GM19452 (cell line): ENCODE data around the gene TAS1R2.
A peak's percentile ranks its signal among the peaks of the same experiment; 100 is the strongest.
"Not testable (repeated sequence)": the region's sequence is repeated elsewhere in the genome, so short reads cannot be mapped to it uniquely, and the experiment has no call there.

Experiments used
- ATAC-seq: cut with Tn5 transposase; IDR thresholded peaks from one replicate; pipeline ENCODE4 v1.9.1; 2021; ENCODE audit not compliant: unreplicated experiment

TAS1R2 gene

DNA sequence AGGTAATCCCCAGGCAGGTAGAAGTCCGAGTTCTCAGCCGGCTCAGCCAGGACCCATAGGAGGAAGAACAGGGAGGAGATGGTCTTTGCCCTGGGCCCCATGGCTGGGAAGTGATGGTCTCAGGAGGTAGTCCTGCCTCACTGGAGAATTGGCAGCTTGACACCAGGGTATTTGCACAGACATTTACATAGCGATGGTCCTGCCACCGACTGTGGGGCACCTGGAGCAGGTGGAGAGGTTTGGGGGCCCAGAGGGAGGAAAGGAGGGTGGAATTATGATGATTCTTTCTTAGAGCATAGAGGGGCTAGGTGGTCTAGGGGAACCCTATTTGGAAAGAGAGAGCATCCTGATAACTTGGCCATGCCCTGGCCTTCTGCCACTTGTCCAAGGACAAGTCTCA is at the start of gene TAS1R2:
TSS of gene TAS1R2 (minus strand) at position 101 of the 400 bp plus-strand sequence. CDS start at position 101, 0 bp downstream.
- ATAC-seq = no peak

DNA sequence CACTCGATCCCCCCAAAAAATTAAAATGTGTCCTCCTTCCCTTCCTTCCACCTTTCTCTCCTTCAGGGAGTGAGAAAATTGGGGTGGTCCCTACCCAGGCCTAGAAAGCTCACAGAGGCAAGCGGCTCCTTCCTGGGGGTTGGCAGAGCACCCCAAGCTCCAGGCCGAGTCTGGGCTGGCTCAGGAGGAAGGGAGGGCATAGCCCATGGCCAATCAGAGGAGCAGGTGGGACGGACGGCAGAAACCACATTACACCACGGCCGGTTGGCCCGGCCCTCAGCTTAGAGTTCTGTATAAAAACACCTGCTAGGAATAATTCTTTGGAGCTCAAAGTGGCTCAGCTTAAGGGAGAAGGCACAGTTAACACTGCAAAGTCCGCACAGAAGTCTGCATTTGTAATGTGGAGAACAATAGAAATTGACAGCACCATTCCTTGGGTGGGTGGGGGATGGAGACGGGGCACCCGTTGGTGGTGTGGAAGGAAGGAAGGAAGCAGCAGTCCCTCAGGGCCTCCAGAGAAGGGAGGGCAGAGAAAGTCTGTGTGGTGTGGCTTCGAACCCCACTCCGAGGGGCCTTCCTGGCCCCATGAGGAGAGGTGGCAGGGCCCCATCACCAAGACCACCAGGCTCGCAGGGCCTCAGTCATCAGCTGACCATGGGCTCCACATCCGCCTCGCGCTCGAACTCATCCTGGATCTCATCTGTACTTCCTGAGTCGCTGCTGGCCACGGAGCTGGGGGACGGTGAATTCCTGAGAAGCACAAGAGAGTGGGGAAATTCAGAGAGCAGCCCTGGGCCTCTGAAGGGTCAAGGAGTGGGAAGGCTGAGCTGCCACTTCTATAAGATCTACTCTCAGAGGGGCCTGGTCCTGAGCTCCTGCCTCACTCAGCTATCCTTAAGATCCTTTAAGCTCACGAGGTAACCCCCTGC is 48.7 kb upstream of the TAS1R2 start:
- ATAC-seq = no peak

DNA sequence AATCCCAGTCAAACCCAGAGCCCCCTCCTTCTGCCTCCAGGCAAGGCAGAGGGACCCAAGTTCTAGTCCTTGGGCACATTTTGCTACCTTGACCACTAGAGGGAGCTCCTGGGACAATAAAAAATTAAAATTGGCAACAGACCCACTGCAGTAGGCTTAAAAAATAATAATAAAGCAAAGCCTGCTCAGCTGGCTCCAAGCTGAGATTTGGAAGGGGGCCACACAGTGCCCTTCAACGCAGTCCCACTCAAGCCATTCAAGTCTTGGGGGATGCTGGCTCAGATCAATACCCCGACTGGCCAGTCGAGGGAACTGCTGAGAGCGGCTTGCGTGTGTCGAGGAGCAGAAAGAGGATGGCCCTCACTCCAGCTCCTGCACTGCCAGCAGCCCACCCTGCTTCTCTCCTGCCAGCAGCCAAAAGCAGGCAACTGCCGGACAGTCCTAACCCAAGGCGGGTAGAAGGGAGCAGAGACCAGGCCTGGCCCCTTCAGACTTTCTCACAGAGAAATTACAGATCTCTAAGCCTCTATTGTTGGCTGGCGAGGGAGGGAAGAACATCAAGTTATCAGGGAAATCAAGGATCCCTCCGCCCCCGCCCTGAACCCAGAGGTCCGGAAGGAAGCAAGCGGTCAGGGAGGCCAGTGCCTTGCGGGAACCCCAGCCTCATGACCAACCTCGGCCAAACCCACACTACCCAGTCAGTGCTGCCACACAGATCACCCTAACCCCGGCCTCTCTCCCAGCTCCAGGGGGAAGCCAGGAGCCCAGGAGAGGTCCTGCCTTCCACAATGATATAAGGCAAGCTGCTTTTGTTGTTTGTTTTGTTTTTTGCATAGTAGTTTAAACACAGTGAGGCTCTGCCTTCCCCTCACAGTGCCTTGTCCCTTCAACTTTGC is 47.8 kb upstream of the TAS1R2 start:
- no peak for ATAC-seq

DNA sequence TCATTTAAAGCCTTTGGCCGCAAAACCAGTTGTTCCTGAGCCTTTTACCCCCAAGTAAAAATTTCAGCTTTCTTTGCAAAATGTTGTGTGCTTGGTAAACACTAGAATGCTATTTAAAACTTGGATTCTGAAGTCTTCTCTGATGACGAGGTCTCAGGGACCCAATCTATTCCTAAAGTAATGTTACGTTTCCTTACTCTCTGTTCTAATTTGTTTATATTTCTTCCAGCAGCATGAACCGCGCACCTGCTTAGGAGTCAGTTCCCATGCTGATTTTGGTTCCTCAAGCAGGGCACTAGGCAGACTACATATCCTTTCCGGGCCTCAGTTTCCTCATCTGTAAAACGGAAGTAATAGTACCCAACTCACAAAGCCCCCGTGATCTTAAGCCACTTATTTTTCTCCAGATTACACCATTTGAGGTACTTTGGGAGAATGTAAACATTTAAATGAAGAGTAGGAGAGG is 43.9 kb upstream of the TAS1R2 start:
- no peak for ATAC-seq

DNA sequence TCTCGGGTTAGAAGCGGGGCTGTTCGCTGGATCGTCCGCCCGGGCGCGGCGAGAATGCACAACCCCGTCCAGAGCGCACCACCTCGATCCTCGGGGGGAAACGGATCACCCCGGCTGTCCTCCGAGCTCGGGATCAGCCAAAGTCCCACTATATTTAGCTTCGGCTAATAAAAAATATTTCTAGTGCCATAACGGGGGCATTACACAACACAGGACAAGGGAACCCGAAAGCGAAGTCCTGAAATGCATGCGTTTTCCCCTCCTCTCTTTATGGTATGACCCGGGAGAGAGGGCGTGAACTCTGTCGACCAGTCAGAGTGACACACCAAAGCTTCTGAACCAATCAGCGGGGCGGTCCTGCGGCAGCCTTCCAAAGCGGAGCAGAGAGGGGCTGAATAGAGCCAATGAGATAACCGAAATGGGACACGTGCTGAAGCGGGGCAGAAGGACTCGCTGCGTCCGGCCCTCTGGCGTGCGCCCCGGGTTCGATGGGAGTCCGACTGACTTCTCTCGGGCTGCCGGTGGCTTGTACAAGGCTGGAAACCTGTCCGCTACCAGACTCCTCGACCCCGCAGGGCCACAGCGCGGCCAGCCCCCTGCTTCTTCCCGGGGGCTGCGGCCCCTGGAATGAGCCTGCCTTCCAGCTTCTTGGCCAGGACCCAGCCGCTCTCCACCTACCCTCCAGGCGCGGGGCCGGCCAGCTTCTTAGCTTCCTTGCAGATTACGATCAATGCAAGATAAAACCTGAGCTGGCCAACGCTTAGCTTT is 43.2 kb upstream of the TAS1R2 start, which contains the start of gene ALDH4A1:
TSS of gene ALDH4A1 (minus strand) at position 33 of the 768 bp plus-strand sequence. CDS start at position 1, 32 bp downstream.
- peak; percentile 94 for ATAC-seq

DNA sequence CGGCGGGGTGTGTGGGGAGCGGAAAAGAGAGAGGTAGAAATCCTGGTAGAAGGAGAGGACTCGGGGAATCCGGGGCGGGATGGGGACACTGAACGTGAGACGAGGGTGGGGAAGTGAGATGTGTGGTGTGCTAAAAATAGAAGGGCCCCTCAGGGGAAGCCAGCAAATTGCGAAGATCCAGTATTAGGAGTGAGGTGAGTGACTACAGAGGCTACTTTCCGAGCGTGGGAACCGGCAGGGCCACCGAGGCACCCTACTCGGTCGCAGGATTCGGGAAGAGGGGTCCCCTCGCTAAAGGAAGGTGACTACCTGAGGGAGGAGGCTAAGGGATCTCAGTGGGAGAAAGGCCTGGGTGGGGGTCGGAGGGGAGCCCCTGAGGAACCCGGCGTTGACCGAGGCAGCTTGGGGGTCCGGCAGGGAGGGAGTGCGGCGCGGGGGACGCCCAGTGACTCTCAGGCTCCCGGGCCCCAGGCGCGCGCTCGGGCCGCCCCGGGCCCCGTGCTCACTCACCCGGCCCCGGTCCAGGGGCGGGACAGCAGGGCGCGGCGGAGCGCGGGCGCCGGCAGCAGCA is 42.6 kb upstream of the TAS1R2 start:
- ATAC-seq = no peak

DNA sequence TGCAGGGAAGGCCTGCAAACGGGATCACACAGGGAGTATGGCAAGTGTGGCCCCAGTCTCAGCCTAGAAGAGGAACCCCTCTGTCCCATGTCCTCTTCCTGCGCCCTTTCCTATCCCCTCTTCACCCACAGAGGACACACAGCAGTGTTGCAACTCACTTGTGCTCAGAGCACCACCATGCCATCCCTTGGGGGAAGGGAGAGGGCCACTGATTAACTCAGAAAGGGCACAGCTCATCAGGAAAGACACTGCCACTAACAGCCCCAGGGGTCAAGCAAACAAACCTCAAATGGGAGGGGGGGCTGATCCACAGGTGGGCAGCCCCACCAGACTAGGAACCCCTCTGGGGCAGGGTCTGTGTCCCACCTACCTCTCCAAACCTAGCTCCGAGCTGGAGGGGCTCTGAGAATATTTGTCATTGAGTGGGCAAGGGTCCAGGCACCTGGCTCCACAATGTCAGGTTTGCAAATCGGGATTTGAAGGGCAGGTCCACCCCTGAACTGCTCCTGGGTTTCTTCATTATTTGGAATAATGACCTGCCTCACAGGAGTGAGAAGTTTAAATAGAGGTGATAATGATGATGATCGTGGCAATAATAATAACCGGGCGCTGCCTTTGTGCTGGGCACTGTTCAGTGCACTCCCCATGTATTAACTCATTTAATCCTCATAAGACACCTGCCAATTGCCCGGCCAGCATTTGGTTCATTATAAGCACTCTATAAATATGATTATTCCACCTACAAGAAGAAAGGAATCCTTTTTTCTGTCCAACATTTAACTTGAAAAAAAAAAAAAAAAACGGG is 41.9 kb upstream of the TAS1R2 start:
- ATAC-seq = no peak

DNA sequence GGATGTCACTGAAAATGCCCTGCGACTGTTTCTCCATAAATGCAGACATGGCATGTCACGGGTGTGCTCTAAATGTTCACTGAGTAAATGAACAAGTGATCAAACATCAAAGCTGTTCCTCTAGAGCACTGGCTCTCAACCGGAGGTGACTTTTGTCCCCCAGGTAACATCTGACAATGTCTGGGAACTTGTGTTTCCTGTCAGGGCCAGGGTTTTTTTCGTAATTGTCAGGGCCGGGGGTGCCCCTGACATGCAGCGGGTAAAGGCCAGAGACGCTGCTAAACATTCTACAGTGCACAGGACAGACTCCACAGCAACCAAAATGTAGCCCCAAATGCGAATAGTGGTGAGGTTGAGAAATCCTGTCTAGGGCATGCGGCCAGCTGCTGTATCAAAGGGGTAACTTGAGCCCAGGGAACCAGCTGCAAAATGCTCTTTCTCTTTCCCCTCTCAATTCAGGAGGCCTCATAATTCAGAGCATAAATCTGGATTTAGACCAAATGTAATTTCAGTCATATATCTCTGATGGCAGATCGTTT is 40.9 kb upstream of the TAS1R2 start:
- ATAC-seq = no peak

DNA sequence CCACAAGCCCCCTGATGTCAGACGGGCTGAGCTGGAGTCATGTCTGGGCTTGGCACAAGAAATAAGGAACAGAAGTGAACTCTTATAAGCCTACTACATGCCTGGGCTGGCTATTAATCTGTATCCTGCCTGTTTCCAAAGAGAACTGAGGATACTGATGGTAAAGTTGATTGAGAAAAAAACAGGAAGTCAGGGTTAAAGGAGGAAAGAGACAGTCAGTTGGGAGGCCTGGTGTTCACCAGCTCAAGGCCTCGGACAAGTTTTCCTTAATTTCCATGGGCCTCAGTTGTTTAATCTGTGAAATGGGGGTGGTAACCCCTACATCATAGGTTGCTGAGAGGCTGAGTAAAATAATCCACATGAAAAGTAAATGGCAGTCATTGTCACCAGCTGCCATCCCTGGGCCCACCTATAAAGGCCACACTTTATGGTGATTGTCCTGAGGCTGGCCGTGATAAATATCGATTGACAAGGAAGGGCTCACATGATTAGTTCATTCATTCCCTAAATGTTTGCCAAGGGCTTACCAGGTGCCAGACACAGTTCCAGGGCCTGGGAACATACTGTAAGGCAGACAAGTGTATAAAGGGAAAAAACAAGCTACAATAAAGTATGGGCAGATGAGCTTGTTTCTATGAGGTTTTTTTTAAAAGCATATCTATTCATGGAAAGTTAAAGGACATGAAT is 40.0 kb upstream of the TAS1R2 start:
- ATAC-seq = no peak

DNA sequence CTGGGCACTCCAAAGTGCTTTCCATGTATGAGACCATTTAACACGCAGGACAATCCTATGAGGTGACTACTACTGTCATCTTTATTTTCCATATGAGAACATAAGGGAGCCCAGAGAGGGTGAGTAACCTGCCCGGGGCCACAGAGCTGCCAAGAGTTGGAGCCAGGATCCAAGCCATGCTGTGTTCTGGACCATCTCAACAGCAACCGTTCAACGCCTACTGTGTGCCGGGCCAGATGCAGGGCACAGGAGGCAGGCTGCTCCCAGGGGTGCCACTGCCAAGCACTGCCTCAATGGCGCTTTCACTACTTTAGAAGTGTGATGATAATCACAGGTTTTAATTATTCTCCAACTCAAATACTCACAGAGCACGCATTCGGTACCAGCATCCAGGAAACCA is 39.1 kb upstream of the TAS1R2 start:
- ATAC-seq = no peak

DNA sequence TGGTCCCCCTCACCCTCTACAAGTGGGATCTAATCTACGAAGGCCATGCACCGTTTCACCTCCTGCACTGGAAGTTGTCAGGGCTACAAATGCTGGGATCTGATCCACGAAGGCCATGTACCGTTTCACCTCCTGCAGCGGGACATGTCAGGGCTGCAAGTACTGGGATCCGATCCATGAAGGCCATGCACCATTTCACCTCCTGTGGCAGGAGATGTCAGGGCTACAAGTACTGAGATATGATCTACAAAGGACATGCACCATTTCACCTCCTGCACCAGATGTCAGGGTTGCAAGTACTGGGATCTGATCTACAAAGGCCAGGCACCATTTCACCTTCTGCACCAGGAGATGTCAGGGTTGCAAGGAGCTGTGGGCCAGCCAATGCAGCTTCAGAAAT is 35.9 kb upstream of the TAS1R2 start:
- ATAC-seq = no peak

DNA sequence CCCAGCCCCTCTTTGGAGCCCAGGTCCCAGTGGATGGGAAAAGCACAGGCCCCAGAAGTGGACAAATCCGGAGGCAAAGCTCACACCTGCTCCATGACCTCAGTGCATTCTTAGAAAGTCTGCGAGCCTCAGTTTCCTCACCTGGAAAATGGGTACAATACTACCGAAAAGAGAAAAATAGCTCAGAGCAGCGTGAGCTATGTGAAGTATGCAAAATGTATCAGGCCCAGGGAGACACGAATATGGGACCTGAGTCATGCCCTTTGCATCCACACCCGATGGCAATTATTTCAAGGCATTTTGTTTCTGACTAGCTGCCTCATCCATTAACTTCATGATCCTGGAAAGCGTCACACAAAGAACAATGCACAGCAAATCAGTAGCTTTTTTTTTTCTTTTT is 33.7 kb upstream of the TAS1R2 start:
- ATAC-seq = no peak

DNA sequence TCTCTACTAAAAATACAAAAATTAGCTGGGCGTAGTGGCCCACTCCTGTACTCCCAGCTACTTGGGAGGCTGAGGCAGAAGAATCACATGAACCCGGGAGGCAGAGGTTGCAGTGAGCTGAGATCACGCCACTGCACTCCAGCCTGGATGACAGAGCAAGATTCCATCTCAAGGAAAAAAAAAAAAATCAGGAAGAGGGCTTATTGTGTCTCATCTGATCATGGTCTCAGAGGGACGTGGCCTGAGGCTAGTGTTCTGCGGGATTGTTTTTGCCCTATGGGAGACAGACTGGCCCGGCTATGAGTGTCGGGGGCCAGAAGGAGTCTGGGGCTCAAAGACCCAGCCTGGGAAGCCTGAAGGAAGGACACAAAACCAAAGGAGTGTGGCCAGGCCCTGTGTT is 32.4 kb upstream of the TAS1R2 start:
- ATAC-seq = not testable (repeated sequence)

DNA sequence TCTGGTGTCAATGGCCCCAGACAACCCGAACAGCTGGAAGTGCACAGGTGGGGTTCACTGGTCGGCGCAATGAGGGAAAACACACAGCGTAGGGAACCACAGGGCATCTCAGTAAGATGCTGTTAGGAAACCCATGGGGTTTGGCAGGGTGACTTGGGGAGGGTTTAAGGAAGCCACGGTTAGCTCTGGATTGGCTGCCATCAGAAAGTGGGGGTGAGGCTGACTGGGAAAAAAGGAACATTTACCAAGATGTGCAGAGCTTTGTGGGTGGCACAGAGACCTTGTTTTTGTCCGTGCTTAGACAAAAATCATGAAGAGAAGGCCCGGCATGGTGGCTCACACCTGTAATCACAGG is 31.9 kb upstream of the TAS1R2 start:
- ATAC-seq = no peak

DNA sequence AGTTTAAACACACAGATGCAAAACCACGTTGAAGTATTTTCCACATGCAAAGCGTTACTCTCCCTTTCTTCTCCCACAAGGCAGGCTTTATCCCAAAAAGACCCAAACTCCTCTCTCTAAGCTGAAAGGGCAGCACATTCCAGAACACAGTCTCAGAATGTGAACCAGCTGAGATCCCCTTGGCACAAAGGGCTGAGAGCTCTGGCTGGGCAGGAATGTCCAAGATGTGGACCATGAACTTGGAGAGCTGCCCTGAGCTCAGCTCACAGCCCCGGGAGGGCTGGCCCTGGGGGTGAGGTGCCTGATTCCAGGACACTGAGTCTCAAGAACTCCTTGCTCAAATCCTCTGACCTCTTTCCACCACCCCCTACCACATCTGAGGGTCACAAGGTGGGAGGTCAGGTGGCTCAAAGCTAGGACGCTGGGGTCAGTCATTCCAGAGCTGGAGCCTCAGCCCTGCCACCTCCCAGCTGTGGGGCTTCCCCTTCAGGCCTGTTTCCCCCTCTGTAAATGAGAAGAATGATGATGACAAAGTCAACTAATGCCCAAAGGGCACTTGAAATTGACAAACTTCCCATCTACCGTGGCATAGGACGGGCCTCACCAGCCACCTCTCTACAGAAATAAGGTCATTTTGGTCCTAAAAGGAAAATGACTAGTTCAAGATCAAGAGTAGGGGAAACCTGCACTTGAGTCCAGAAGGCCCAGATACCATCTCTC is 31.4 kb upstream of the TAS1R2 start:
- no peak for ATAC-seq

DNA sequence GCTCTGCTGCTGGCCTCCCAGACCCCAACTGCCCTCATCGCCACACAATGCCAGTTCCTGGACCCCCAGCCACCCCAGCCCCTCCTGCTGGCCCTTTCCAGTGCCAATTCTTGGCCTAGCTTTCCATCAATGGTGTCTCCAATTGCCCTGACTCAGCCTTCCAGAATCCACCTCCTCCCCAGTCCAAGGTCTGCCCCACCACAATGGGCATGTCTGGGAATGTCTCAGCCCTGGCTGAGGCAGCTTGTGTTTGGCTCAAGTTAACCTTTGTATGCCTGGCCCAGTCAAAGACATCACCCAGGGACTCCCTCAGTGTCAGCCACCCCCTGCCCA is 26.5 kb upstream of the TAS1R2 start:
- no peak for ATAC-seq

DNA sequence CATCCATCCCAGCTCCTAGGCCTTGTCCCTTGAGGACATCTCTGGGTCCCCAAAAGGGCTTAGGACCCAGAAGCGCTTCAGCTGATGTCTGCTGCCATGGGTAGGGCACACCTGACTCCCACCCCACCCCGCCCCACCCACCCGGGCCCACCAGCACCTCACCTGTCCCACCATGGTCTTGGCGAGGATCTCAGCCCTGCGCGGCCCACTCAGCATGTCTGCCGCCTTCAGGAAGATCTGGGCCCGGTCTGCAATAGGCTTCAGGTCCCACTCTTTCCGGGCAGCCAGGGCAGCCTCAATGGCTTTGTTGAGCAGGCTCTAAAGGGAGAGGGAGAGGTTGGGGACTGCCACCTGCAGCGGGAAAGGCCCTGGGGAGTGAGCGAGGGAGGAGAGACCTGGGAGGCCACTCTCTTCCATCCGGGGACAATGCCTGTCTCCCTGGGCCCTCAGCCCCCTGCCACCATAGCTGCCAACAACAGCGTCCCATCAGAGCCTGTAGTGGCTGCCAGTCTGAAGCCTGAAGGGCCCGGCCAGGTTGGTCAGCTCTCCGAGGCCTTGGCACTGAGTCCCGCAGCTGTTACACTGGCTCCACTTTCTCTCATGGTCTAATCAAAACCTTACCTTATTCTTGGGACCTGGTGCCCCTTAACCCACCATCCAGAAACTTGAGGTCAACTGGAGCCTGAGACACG is 26.0 kb upstream of the TAS1R2 start:
- ATAC-seq = no peak

DNA sequence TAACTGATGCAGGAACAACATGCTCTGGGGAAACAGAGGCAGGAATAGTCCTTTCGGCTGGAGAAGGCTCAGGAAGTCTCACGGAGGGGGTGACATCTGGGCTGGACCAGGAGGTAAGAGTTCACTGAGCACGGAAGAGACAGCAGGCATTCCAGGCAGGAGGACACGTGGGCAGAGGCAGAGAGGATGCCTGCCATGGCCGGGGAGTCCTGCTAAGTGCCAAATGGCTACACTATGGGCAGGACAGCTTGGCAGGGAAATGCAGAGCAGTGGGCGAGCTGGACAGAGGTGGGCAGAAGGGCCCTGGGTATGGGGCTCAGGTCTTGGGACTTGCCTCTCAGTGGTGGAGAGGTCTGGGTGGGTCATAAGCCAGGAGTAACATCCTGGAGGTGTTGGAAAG is 25.3 kb upstream of the TAS1R2 start:
- ATAC-seq = no peak
